A549 (cell line): ENCODE results near the gene TCFL5. TPM values are rescaled to one million over a fixed set of nuclear protein-coding genes. Genes with fewer than 3 reads are reported as not detected.
A peak's percentile ranks its signal among the peaks of the same experiment; 100 is the strongest.

Experiments
- ATAC-seq, 2 experiments: fragments of 200-7000 bp in 1 of 2; fragments of >200 bp in 1 of 2; cut with Nextera tagmentation in 1 of 2; cut with Tn5 transposase in 1 of 2; 3 replicates each; pipeline versions ENCODE4 v1.8.0 to v1.9.1; 2018 to 2020; ENCODE audit warnings: mild to moderate bottlenecking in 1 of 2, moderate library complexity in 1 of 2
- CTCF ChIA-PET: fragments of 300-600 bp; sonication (Branson Sonifier 250); formaldehyde crosslinking; extraction: SDS; loops from one replicate; lab custom pipeline; 2021; ENCODE audit warnings: antibody characterized with exemption, inconsistent platforms; lab: Yijun Ruan, JAX
- POLR2A ChIA-PET: fragments of 350-600 bp; formaldehyde crosslinking; extraction: SDS; loops from one replicate; lab custom pipeline; 2021; ENCODE audit warnings: antibody characterized with exemption, inconsistent platforms; lab: Yijun Ruan, JAX
- DNase-seq, 2 experiments: peaks; one replicate each; pipeline versions ENCODE4 v3.0.0 to v3.0.0-alpha.2; 2011 to 2016; ENCODE audit warnings: low read depth in 1 of 2, low spot score in 1 of 2
- FAIRE-seq: peaks from 2 replicates; lab custom pipeline; 2011; peaks lifted over from hg19 to GRCh38; lab: Jason Lieb, UNC
- H3K27ac ChIP-seq, 2 experiments: fragments of >200 bp; sonication (Bioruptor Twin); formaldehyde crosslinking; 3 replicates each; pipeline ENCODE4 v1.5.1; 2016 to 2017
- H3K4me1 ChIP-seq: fragments of >200 bp; sonication (Bioruptor Twin); formaldehyde crosslinking; 3 replicates; pipeline ENCODE4 v1.6.1; 2016
- H3K4me2 ChIP-seq: fragments of >200 bp; sonication (Bioruptor Twin); formaldehyde crosslinking; 3 replicates; pipeline ENCODE4 v1.6.1; 2016
- H3K4me3 ChIP-seq: fragments of >200 bp; sonication (Bioruptor Twin); formaldehyde crosslinking; 3 replicates; pipeline ENCODE4 v1.5.1; 2016
- H3K9me3 ChIP-seq: fragments of >200 bp; sonication (Bioruptor Twin); formaldehyde crosslinking; 3 replicates; pipeline ENCODE4 v1.6.1; 2016
- EHF ChIP-seq: fragments of 250-450 bp; sonication (Bioruptor Pico); IDR thresholded peaks from 2 replicates; pipeline ENCODE4 v1.5.0; 2020; ENCODE audit warnings: mild to moderate bottlenecking
- EHMT2 ChIP-seq: fragments of 200-600 bp; sonication (generic); IDR thresholded peaks from 2 replicates; pipeline ENCODE4 v1.6.1; 2016; ENCODE audit warnings: antibody characterized with exemption, low read depth, mild to moderate bottlenecking, moderate library complexity
- EP300 ChIP-seq, 2 experiments: fragments of >200 bp; sonication (Bioruptor Twin); formaldehyde crosslinking; IDR thresholded peaks; 2 replicates in 1 of 2; 3 replicates in 1 of 2; pipeline ENCODE4 v1.6.1; 2016 to 2017
- FOSB ChIP-seq: fragments of 250-450 bp; sonication (Bioruptor Pico); IDR thresholded peaks from 2 replicates; pipeline ENCODE4 v1.5.0; 2020; ENCODE audit warnings: mild to moderate bottlenecking, moderate library complexity
- GATA3 ChIP-seq: IDR thresholded peaks from 2 replicates; pipeline ENCODE4 v1.6.1; 2012; ENCODE audit warnings: borderline replicate concordance
- HDAC2 ChIP-seq: fragments of 200-600 bp; sonication (generic); IDR thresholded peaks from 2 replicates; pipeline ENCODE4 v1.6.1; 2016
- HEYL ChIP-seq: fragments of 250-450 bp; sonication (Bioruptor Pico); IDR thresholded peaks from 2 replicates; pipeline ENCODE4 v1.8.0; 2021; ENCODE audit warnings: mild to moderate bottlenecking, moderate library complexity
- JUNB ChIP-seq: fragments of >200 bp; sonication (Bioruptor Twin); formaldehyde crosslinking; IDR thresholded peaks from 2 replicates; pipeline ENCODE4 v1.6.1; 2016
- MAZ ChIP-seq: fragments of 150-350 bp; IDR thresholded peaks from 2 replicates; pipeline ENCODE4 v1.6.1; 2014; ENCODE audit warnings: antibody characterized with exemption, low read depth, low read length, borderline replicate concordance
- POLR2A ChIP-seq: IDR thresholded peaks from 2 replicates; pipeline ENCODE4 v1.6.1; 2012; ENCODE audit warnings: mild to moderate bottlenecking, low read length
- RAD21 ChIP-seq, 2 experiments: fragments of >200 bp in 1 of 2; sonication (Bioruptor Twin) in 1 of 2; formaldehyde crosslinking in 1 of 2; IDR thresholded peaks in 1 of 2; conservative IDR thresholded peaks in 1 of 2; 2 replicates in 1 of 2; 3 replicates in 1 of 2; pipeline ENCODE4 v1.6.1; 2012 to 2018; ENCODE audit warnings: inconsistent platforms in 1 of 2
- RCOR1 ChIP-seq: fragments of 150-350 bp; IDR thresholded peaks from 2 replicates; pipeline ENCODE4 v1.6.1; 2014; ENCODE audit warnings: antibody characterized with exemption, low read length, low read depth
- RNF2 ChIP-seq: fragments of 200-600 bp; sonication (generic); IDR thresholded peaks from 2 replicates; pipeline ENCODE4 v1.6.1; 2016; ENCODE audit warnings: low read depth, mild to moderate bottlenecking, antibody characterized with exemption, moderate library complexity, borderline replicate concordance
- ZC3H11A ChIP-seq: fragments of 450-650 bp; IDR thresholded peaks from 2 replicates; pipeline ENCODE4 v1.6.1; 2014; ENCODE audit warnings: antibody characterized with exemption, mild to moderate bottlenecking
- ZFP36 ChIP-seq: fragments of 450-650 bp; IDR thresholded peaks from 2 replicates; pipeline ENCODE4 v1.6.1; 2014; ENCODE audit warnings: borderline replicate concordance; ENCODE audit not compliant: partially characterized antibody
- WGBS: methylation state at CpG from one replicate; pipeline ENCODE4 v1.1.6; 2017; ENCODE audit errors: missing lambda C conversion rate; 5-methylcytosine and 5-hydroxymethylcytosine counted together
- polyA plus RNA-seq, 4 experiments: library from polyadenylated mRNA; depleted of rRNA in 3 of 4; stranded (reverse); fragments of >200 nt; fragmentation: RNase III in 1 of 4; extraction: RNeasy Plus Mini Kit Qiagen cat#74134 plus additional on column Dnase treatment in 1 of 4; gene quantifications; 2 replicates in 3 of 4; 3 replicates in 1 of 4; pipeline ENCODE4 v1.2.3, GENCODE V29; 2011 to 2017
- TF ChIP-seq, protein P1 (sequence below): IDR thresholded peaks from 2 replicates; pipeline ENCODE4 v1.6.1; 2012; ENCODE audit warnings: low read depth, borderline replicate concordance
- TF ChIP-seq, protein P2 (sequence below): fragments of >200 bp; sonication (Bioruptor Twin); formaldehyde crosslinking; IDR thresholded peaks from 3 replicates; pipeline ENCODE4 v1.5.1; 2016
- TF ChIP-seq, protein P3 (sequence below): fragments of 200-600 bp; sonication (generic); IDR thresholded peaks from 2 replicates; pipeline ENCODE4 v1.6.1; 2016; ENCODE audit warnings: antibody characterized with exemption, mild to moderate bottlenecking, moderate library complexity
- TF ChIP-seq, protein P4 (sequence below): IDR thresholded peaks from 2 replicates; pipeline ENCODE4 v1.6.1; 2012
- TF ChIP-seq, protein P5 (sequence below): fragments of >200 bp; sonication (Bioruptor Twin); formaldehyde crosslinking; IDR thresholded peaks from 3 replicates; pipeline ENCODE4 v1.6.1; 2016
- TF ChIP-seq, protein P6 (sequence below): IDR thresholded peaks from 2 replicates; pipeline ENCODE4 v1.6.1; 2012
- TF ChIP-seq, protein P7 (sequence below): fragments of 250-450 bp; sonication (Bioruptor Pico); IDR thresholded peaks from 2 replicates; pipeline ENCODE4 v1.5.0; 2021; ENCODE audit warnings: mild to moderate bottlenecking, moderate library complexity, borderline replicate concordance

TCFL5 gene
- polyA plus RNA-seq, 2 of the 4 experiments (the other 2 are of a cell fraction) = 5.6 to 7.1 TPM

DNA sequence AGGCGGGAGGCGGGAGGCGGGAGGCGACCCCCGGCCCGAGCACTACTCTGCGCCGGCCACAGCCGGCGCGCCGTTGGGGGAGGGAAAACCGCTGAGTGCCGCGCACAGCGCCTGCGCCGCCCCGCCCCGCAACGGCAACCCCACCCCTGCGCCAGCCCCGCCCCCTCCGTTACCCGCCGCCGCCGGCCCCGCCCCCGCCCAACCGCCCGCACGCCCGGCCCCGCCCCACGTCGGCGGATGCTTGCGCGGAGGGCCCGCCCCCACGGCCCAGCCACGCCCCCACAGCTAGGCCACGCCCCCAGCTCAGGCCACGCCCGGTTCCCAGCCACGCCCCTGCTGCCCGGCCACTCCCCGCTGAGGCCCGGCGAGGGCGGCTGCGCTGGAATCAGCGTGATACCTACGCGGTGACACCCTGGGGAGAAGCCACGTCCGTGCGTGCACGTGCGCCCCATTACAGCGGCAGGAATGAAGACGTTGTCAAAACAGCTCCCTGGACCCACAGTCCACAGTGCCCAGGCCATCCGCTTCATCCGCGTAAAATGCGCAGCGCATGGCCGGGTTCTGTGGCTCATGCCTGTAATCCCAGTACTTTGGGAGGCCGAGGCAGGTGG is at the start of gene TCFL5 (continued):
- TF ChIP-seq, protein P1, sequence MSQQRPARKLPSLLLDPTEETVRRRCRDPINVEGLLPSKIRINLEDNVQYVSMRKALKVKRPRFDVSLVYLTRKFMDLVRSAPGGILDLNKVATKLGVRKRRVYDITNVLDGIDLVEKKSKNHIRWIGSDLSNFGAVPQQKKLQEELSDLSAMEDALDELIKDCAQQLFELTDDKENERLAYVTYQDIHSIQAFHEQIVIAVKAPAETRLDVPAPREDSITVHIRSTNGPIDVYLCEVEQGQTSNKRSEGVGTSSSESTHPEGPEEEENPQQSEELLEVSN = peak; percentile 96
- no peak for TF ChIP-seq ZFP36

DNA sequence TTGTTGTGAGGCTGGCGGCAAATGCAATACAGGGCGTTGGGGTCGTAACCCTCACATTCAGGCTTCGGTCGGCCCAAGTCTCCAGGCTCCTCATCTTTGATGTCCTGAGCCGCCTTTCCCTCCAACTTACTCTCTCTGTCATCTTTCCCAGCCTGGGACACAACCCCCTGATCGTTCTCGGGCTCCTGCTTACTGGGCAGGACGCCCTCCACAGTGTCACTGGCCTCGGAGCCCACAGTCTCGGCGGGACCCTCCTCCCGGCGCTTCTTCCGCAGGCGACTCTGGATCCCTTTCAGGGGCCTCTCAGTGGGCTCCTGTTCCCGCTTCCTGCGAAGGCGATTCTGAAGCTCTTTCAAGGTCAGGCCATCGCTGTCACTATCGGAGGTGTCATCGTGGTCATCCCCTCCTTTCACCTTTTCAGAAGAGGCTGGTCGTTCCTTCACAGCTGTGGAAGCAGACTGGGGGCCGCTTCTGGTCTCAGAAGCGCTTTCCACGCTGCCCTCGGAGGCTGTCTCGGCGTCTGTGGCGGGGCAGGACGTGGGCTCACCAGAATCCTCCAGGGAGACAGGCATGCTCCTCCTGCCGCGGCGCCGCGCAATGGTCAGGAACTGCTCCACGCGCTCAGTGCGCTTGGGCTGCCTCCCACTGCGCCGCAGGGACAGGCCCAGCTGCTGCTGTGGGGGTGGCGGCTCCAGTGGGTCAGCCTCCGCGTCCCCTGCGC is 49.3 kb upstream of the TCFL5 start:
- TF ChIP-seq, protein P2, sequence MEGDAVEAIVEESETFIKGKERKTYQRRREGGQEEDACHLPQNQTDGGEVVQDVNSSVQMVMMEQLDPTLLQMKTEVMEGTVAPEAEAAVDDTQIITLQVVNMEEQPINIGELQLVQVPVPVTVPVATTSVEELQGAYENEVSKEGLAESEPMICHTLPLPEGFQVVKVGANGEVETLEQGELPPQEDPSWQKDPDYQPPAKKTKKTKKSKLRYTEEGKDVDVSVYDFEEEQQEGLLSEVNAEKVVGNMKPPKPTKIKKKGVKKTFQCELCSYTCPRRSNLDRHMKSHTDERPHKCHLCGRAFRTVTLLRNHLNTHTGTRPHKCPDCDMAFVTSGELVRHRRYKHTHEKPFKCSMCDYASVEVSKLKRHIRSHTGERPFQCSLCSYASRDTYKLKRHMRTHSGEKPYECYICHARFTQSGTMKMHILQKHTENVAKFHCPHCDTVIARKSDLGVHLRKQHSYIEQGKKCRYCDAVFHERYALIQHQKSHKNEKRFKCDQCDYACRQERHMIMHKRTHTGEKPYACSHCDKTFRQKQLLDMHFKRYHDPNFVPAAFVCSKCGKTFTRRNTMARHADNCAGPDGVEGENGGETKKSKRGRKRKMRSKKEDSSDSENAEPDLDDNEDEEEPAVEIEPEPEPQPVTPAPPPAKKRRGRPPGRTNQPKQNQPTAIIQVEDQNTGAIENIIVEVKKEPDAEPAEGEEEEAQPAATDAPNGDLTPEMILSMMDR = no peak
- TF ChIP-seq, protein P3, sequence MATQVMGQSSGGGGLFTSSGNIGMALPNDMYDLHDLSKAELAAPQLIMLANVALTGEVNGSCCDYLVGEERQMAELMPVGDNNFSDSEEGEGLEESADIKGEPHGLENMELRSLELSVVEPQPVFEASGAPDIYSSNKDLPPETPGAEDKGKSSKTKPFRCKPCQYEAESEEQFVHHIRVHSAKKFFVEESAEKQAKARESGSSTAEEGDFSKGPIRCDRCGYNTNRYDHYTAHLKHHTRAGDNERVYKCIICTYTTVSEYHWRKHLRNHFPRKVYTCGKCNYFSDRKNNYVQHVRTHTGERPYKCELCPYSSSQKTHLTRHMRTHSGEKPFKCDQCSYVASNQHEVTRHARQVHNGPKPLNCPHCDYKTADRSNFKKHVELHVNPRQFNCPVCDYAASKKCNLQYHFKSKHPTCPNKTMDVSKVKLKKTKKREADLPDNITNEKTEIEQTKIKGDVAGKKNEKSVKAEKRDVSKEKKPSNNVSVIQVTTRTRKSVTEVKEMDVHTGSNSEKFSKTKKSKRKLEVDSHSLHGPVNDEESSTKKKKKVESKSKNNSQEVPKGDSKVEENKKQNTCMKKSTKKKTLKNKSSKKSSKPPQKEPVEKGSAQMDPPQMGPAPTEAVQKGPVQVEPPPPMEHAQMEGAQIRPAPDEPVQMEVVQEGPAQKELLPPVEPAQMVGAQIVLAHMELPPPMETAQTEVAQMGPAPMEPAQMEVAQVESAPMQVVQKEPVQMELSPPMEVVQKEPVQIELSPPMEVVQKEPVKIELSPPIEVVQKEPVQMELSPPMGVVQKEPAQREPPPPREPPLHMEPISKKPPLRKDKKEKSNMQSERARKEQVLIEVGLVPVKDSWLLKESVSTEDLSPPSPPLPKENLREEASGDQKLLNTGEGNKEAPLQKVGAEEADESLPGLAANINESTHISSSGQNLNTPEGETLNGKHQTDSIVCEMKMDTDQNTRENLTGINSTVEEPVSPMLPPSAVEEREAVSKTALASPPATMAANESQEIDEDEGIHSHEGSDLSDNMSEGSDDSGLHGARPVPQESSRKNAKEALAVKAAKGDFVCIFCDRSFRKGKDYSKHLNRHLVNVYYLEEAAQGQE = no peak
- DNase-seq (no peak), ATAC-seq (no peak), FAIRE-seq (no peak)
- peaks cover 13% of the 10 kb centered on the region for H3K4me1 ChIP-seq
- WGBS = 94% methylated on average over 45 of the region's 45 CpGs
- no peak overlapping the region for H3K27ac ChIP-seq
- POLR2A ChIA-PET = no interaction called here
- CTCF ChIA-PET = interaction anchor here (0.7 to 22.6 kb wide), 6 partner anchors 5 to 98 kb away, joined by 3 to 368 read pairs (median 12); partner anchors contain the start of gene DIDO1
- no peaks in the 10 kb centered on the region for H3K9me3 ChIP-seq
- no peak overlapping the region for H3K4me3 ChIP-seq
- no peak overlapping the region for H3K4me2 ChIP-seq

DNA sequence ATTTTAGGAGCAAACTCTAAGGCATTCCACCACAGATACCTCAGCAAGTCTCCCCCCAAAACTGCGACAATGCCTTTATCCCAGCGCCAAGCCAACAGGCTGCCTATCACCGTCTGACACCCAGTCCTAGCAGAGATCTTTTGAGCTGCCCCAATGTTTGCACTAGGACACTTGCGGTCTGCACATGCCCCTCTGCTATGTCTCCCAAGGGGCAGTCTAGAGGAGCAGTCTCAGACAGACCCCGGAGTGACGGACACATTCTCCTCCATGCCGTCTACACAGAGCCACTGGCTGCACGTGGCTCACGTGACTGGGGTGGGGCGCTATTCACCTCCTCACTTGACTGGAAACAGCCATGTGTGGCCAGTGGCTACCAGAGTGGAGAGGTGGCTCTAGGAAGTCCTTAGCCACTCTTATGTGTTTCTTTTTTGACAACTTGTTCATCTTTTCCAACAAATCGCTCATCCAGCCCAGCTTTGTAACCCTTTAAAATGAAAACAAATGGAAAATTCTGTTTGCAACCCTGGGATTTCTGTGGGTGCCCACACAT is 48.7 kb upstream of the TCFL5 start:
- H3K27ac ChIP-seq = no peak overlapping the region
- ATAC-seq (no peak), DNase-seq (no peak), FAIRE-seq (no peak)
- H3K4me3 ChIP-seq = no peak overlapping the region
- 95% methylated on average over 11 of the region's 11 CpGs for WGBS
- H3K4me1 ChIP-seq = peaks cover 6% of the 10 kb centered on the region
- H3K9me3 ChIP-seq = no peaks in the 10 kb centered on the region
- CTCF ChIA-PET = interaction anchor here (0.7 to 22.6 kb wide), 5 partner anchors 5 to 99 kb away, joined by 3 to 368 read pairs (median 16); partner anchors contain the start of gene DIDO1
- TF ChIP-seq GATA3 = no peak
- no peak for TF ChIP-seq POLR2A
- no peak for TF ChIP-seq RCOR1
- TF ChIP-seq, protein P4, sequence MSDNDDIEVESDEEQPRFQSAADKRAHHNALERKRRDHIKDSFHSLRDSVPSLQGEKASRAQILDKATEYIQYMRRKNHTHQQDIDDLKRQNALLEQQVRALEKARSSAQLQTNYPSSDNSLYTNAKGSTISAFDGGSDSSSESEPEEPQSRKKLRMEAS = no peak
- TF ChIP-seq JUNB = no peak
- TF ChIP-seq EHMT2 = no peak
- no peak for TF ChIP-seq MAZ
- no peak for TF ChIP-seq HEYL (CRISPR knock-in tag)
- TF ChIP-seq, protein P5, sequence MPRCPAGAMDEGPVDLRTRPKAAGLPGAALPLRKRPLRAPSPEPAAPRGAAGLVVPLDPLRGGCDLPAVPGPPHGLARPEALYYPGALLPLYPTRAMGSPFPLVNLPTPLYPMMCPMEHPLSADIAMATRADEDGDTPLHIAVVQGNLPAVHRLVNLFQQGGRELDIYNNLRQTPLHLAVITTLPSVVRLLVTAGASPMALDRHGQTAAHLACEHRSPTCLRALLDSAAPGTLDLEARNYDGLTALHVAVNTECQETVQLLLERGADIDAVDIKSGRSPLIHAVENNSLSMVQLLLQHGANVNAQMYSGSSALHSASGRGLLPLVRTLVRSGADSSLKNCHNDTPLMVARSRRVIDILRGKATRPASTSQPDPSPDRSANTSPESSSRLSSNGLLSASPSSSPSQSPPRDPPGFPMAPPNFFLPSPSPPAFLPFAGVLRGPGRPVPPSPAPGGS = no peak
- TF ChIP-seq, protein P6, sequence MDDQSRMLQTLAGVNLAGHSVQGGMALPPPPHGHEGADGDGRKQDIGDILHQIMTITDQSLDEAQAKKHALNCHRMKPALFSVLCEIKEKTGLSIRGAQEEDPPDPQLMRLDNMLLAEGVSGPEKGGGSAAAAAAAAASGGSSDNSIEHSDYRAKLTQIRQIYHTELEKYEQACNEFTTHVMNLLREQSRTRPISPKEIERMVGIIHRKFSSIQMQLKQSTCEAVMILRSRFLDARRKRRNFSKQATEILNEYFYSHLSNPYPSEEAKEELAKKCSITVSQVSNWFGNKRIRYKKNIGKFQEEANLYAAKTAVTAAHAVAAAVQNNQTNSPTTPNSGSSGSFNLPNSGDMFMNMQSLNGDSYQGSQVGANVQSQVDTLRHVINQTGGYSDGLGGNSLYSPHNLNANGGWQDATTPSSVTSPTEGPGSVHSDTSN = no peak
- TF ChIP-seq EHF (CRISPR knock-in tag) = no peak
- no peak for TF ChIP-seq ZC3H11A
- no peak for TF ChIP-seq RNF2
- TF ChIP-seq RAD21 (conservative IDR thresholded peaks at IDR 0.05 in 1 of 2, IDR thresholded peaks at IDR 0.05 in 1 of 2) = no peak
- no peak for TF ChIP-seq HDAC2
- no peak for TF ChIP-seq FOSB (CRISPR knock-in tag)
- TF ChIP-seq EP300 (IDR thresholded peaks at IDR 0.05) = no peak
- TF ChIP-seq, protein P7, sequence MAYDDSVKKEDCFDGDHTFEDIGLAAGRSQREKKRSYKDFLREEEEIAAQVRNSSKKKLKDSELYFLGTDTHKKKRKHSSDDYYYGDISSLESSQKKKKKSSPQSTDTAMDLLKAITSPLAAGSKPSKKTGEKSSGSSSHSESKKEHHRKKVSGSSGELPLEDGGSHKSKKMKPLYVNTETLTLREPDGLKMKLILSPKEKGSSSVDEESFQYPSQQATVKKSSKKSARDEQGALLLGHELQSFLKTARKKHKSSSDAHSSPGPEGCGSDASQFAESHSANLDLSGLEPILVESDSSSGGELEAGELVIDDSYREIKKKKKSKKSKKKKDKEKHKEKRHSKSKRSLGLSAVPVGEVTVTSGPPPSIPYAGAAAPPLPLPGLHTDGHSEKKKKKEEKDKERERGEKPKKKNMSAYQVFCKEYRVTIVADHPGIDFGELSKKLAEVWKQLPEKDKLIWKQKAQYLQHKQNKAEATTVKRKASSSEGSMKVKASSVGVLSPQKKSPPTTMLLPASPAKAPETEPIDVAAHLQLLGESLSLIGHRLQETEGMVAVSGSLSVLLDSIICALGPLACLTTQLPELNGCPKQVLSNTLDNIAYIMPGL (CRISPR knock-in tag) = no peak
- POLR2A ChIA-PET = no interaction called here
- no peak overlapping the region for H3K4me2 ChIP-seq
